Heart left ventricle (tissue), 16 donors: ENCODE results near the gene PPM1M. TPM values are rescaled to one million over a fixed set of nuclear protein-coding genes. Genes with fewer than 3 reads are reported as not detected.

ENCODE experiments used
- ATAC-seq, 4 donors: fragments of 200-7000 bp; cut with Tn5 transposase; one replicate each; pipeline ENCODE4 v1.9.1; 2020 to 2022; ENCODE audit warnings: moderate library complexity in 4 of 4, mild to moderate bottlenecking in 3 of 4, moderate number of reproducible peaks in 1 of 4
- DNase-seq, 5 donors: peaks; one replicate each; pipeline ENCODE4 v3.0.0-alpha.2; 2020
- H3K27ac ChIP-seq, 12 donors: fragments of 200-600 bp; sonication (generic) in 4 of 12; one replicate each; pipeline versions ENCODE4 v1.5.0 to v1.8.0; 2016 to 2022; ENCODE audit warnings: mild to moderate bottlenecking in 2 of 12
- H3K27me3 ChIP-seq, 9 donors: fragments of 200-600 bp; sonication (generic) in 2 of 9; one replicate each; pipeline versions ENCODE4 v1.5.1 to v1.8.0; 2016 to 2022; ENCODE audit warnings: mild to moderate bottlenecking in 3 of 9
- H3K36me3 ChIP-seq, 9 donors: fragments of 200-600 bp; sonication (generic) in 2 of 9; one replicate each; pipeline versions ENCODE4 v1.5.0 to v1.8.0; 2018 to 2022; ENCODE audit warnings: mild to moderate bottlenecking in 2 of 9
- H3K4me1 ChIP-seq, 12 donors: fragments of 200-600 bp; sonication (generic) in 4 of 12; one replicate each; pipeline versions ENCODE4 v1.5.0 to v1.8.0; 2016 to 2022; ENCODE audit warnings: mild to moderate bottlenecking in 3 of 12
- H3K4me3 ChIP-seq, 12 donors: fragments of 200-600 bp; sonication (generic) in 4 of 12; one replicate each; pipeline versions ENCODE4 v1.5.0 to v1.8.0; 2017 to 2022; ENCODE audit warnings: mild to moderate bottlenecking in 9 of 12, moderate library complexity in 4 of 12
- H3K9me3 ChIP-seq, 12 donors: fragments of 200-600 bp; sonication (generic) in 4 of 12; one replicate each; pipeline versions ENCODE4 v1.5.0 to v1.8.0; 2016 to 2022; ENCODE audit warnings: mild to moderate bottlenecking in 1 of 12
- CTCF ChIP-seq, 12 donors: fragments of 200-600 bp; sonication (generic) in 4 of 12; IDR thresholded peaks; one replicate each; pipeline versions ENCODE4 v1.5.0 to v1.8.0; 2018 to 2022; ENCODE audit warnings: antibody characterized with exemption in 12 of 12, mild to moderate bottlenecking in 5 of 12
- POLR2A ChIP-seq, 2 donors: fragments of 450-650 bp; IDR thresholded peaks; one replicate each; pipeline ENCODE4 v1.6.1; 2017; ENCODE audit warnings: antibody characterized with exemption in 2 of 2, mild to moderate bottlenecking in 2 of 2, moderate library complexity in 2 of 2
- WGBS, 4 donors: extraction: QIAGEN DNeasy Blood & Tissue Kit in 2 of 4; methylation state at CpG; one replicate each; pipeline versions ENCODE4 v1.1.5 to v1.1.7; 2013 to 2018; 5-methylcytosine and 5-hydroxymethylcytosine counted together
- intact Hi-C, 10 donors: fragments of 100-400 bp; cut with DNase I; formaldehyde crosslinking; loops; one replicate each; pipeline versions ENCODE4 v1.11.1 to v1.14.2; 2022
- polyA plus RNA-seq, 2 donors: library from polyadenylated mRNA; stranded (reverse); fragments of 200-250 nt; gene quantifications; one replicate each; pipeline ENCODE4 v1.2.3, GENCODE V29; 2013
- total RNA-seq, 9 donors: library from RNA; depleted of rRNA in 2 of 9; stranded (reverse); fragments of >200 nt in 2 of 9; fragmentation: NEBNext Ultra II Directional in 3 of 9; extraction: Animal tissue kit (Norgen Biotek cat#: 25700) in 3 of 9; gene quantifications; one replicate each; pipeline versions ENCODE4 v1.1.0 to v1.2.4, GENCODE V29; 2016 to 2023
- donor health status: ischemic (EF 13 %, LVEDD 7.1; RV severe dilation, severe dysfunction).
- donor health status: healthy with polysubstance abuse.
- donor health status: DM: no; HTN: yes; CAD: no.
- donor health status: DM: no; HTN: no; CAD: no.
- donor health status: ischemic (EF 25% LVEDD 6.9; RV normal size, moderate dysfunction).
- donor health status: ischemic (EF 25% LVEDD 5.7; RV mildly dilated, moderate dysfunction).
- donor health status: healthy.
- donor health status: DM: yes; HTN: yes; CAD: no.
- donor health status: ischemic (EF 35%, LVEDD 5.7; RV mildly dilated, moderate dysfunction).
- donor health status: nonischemic (EF 11% LVEDD 7.7; RV severe dilation, severe dysfunction).
- donor health status: DM: yes; HTN: yes; CAD: no.
- donor health status: PGD.
- donor health status: ischemic (EF 29% LVEDD 5.4; RV normal size, mild dysfunction).
- donor health status: nonischemic (EF 23%, LVEDD 6.1; RV moderate dilation, normal function).

Gene PPM1M
- total and polyA plus RNA-seq, 11 donors: 5.6 to 30.2 (median 7.3) TPM

- peak overlapping the region in 10 of 12 donors; percentile 7 to 59 (median 40) for H3K4me3 ChIP-seq
- H3K36me3 ChIP-seq: peaks cover 0 to 70% (median 51%) of the 10 kb centered on the region in 9 donors
- 81 to 90% (median 83%) methylated on average over 5 of the region's 5 CpGs for WGBS, 4 donors
- H3K9me3 ChIP-seq: no peaks in the 10 kb centered on the region
- intact Hi-C loops: loop anchor here in 5 of 10 donors (5.0 to 10.0 kb wide), 3 partner anchors 54 to 172 kb away; partner anchors contain the start of gene GLYCTK (in 2 of the 5)
- no peaks in the 10 kb centered on the region for H3K27me3 ChIP-seq
- DNase-seq (no peak), ATAC-seq (no peak)
- peaks cover 7 to 66% (median 45%) of the 10 kb centered on the region in 12 donors for H3K4me1 ChIP-seq
- H3K27ac ChIP-seq: peak overlapping the region in 10 of 12 donors; percentile 80 to 97 (median 91)
- no peak for TF ChIP-seq POLR2A (IDR thresholded peaks at IDR 0.05)
- no peak for TF ChIP-seq CTCF (IDR thresholded peaks at IDR 0.05)
These were observed 12.4 kb upstream of the PPM1M start for GRCh38 chr3:52233108-52233591.

- 39 to 69% (median 41%) methylated on average over 3 of the region's 3 CpGs for WGBS, 4 donors
- TF ChIP-seq POLR2A (IDR thresholded peaks at IDR 0.05) (no peak), CTCF (IDR thresholded peaks at IDR 0.05) (no peak)
- peak in 4 of 5 donors; percentile 65 to 87 (median 66) for DNase-seq
- peak overlapping the region; percentile 71 to 97 (median 90) for H3K27ac ChIP-seq
- H3K27me3 ChIP-seq: no peaks in the 10 kb centered on the region
- peaks cover 10 to 70% (median 49%) of the 10 kb centered on the region in 12 donors for H3K4me1 ChIP-seq
- H3K36me3 ChIP-seq: peaks cover 0 to 62% (median 42%) of the 10 kb centered on the region in 9 donors
- ATAC-seq: peak; percentile 1 to 63 (median 22)
- H3K9me3 ChIP-seq: no peaks in the 10 kb centered on the region
- H3K4me3 ChIP-seq: peak overlapping the region in 10 of 12 donors; percentile 25 to 59 (median 44)
- intact Hi-C loops: loop anchor here in 5 of 10 donors (5.0 to 10.0 kb wide), 3 partner anchors 53 to 171 kb away; partner anchors contain the start of gene GLYCTK (in 2 of the 5)
These were observed 11.6 kb upstream of the PPM1M start for GRCh38 chr3:52233968-52234367.

GRCh38 chr3:52234516-52235447, 10.8 kb upstream of the PPM1M start:
- peak; percentile 45 to 88 for TF ChIP-seq POLR2A (IDR thresholded peaks at IDR 0.05)
- TF ChIP-seq CTCF (IDR thresholded peaks at IDR 0.05): peak in 6 of 12 donors; percentile 12 to 36 (median 24)
- intact Hi-C loops: loop anchor here in 8 of 10 donors (5.0 to 10.0 kb wide), 6 partner anchors 38 to 170 kb away; partner anchors contain the start of genes WDR82 (in 5 of the 8) and GLYCTK (in 2 of the 8)
- ATAC-seq: peak; percentile 11 to 60 (median 34)
- 53 to 65% (median 63%) methylated on average over 10 to 15 of the region's 15 CpGs for WGBS, 4 donors
- Histone ChIP-seq H3K36me3 (peaks cover 0 to 54% (median 34%) of the 10 kb centered on the region in 9 donors), H3K9me3 (no peaks in the 10 kb centered on the region), H3K4me1 (peaks cover 10 to 73% (median 53%) of the 10 kb centered on the region in 12 donors), H3K27ac (peak overlapping the region; percentile 71 to 97 (median 91)), H3K27me3 (no peaks in the 10 kb centered on the region), H3K4me3 (peak overlapping the region in 11 of 12 donors; percentile 25 to 59 (median 44))
- peak in 4 of 5 donors; percentile 60 to 80 (median 66) for DNase-seq
